GM12864 (cell line): ENCODE results near the gene MATK.
"Not testable (repeated sequence)": the region's sequence is repeated elsewhere in the genome, so short reads cannot be mapped to it uniquely, and the experiment has no call there.

Source experiments
- DNase-seq: peaks from one replicate; pipeline ENCODE4 v3.0.0-alpha.2; 2011; ENCODE audit warnings: low read depth
- H3K4me3 ChIP-seq: 2 replicates; pipeline ENCODE4 v1.5.1; 2011; ENCODE audit warnings: mild to moderate bottlenecking, low read depth, low read length, control low read depth
- TF ChIP-seq, protein P1 (sequence below): IDR thresholded peaks from 2 replicates; pipeline ENCODE4 v1.5.1; 2011; ENCODE audit warnings: low read depth, mild to moderate bottlenecking, moderate library complexity, low read length, control low read depth, inconsistent platforms; ENCODE audit errors: missing control alignments

MATK gene

DNA sequence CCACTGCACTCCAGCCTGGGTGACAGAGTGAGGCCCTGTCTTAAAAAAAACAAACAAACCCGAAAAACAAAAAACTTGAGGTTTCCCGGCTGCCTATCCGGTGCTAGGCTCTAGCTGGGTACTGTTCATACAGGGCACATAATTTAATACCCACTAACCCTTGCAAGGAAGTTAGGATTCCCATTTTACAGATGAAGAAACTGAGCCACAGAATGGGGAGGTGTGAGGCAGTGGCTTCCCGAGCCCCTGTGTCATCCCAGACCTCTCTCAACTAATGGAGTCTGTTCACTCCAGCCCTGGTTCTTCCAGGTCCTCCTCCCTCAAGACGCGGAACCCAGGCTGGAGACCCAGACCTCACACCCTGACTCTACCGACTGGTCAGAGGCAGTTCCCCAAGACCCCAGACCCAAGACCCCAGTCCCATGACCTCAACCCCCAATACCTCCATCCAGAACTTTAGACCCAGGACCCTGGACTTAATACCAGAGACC, 25.3 kb downstream of the MATK start:
- TF ChIP-seq, protein P1, sequence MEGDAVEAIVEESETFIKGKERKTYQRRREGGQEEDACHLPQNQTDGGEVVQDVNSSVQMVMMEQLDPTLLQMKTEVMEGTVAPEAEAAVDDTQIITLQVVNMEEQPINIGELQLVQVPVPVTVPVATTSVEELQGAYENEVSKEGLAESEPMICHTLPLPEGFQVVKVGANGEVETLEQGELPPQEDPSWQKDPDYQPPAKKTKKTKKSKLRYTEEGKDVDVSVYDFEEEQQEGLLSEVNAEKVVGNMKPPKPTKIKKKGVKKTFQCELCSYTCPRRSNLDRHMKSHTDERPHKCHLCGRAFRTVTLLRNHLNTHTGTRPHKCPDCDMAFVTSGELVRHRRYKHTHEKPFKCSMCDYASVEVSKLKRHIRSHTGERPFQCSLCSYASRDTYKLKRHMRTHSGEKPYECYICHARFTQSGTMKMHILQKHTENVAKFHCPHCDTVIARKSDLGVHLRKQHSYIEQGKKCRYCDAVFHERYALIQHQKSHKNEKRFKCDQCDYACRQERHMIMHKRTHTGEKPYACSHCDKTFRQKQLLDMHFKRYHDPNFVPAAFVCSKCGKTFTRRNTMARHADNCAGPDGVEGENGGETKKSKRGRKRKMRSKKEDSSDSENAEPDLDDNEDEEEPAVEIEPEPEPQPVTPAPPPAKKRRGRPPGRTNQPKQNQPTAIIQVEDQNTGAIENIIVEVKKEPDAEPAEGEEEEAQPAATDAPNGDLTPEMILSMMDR, result no peak
- H3K4me3 ChIP-seq, result peak overlapping the region; percentile 84
- no peak for DNase-seq

DNA sequence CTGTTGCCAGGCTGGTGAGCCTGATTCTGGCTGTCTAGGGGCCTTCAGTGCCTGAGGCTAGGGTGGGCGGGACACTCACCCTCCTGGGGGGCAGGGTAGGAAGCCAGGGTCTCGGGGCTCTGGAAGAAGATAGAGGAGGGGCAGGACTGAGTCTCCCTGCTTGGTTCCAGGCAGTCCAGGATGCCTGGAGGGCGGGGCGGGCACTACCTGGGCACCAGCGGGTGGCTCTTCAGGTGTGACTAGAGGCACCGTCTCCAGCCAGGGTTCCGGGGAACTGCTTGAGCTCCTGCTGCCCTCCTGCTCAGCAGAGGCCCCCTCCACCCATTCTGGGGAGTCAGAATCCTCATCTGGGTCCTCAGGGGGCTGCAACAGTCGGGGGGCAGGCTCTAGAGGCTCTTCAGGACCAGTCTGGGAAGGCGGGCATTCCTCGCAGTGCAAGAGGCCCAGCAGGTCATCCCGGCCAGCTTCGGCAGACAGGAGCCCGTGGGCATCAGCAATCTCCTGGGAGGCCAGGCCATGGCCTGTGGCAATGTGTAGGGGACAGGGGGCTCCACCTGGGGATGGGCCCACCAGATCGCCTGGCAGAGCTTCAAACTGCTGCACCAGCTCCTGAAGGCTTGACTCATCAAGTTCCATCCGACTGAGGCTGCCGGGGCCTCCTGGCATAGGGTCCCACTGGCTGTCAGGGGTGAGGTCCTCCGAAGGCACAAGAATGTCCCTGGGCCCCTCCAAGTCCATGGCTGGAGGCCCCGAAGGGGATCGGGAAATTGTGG, 26.5 kb downstream of the MATK start:
- TF ChIP-seq, protein P1, result no peak
- no peak overlapping the region for H3K4me3 ChIP-seq
- no peak for DNase-seq

DNA sequence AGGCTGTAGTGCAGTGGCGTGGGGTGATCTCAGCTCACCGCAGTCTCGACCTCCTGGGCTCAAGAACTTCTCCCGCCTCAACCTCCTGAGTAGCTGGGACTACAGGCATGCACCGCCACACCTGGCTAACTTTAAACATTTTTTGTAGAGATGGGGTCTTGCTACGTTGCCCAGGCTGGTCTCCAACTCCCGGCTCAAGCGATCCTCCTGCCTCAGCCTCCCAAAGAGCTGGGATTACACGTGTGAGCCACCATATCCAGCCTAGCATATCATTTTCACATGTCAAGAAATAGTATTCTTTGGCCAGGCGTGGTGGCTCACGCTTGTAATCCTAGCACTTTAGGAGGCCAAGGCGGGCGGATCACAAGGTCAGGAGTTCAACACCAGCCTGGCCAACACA, 27.9 kb downstream of the MATK start:
- not testable (repeated sequence) for H3K4me3 ChIP-seq

DNA sequence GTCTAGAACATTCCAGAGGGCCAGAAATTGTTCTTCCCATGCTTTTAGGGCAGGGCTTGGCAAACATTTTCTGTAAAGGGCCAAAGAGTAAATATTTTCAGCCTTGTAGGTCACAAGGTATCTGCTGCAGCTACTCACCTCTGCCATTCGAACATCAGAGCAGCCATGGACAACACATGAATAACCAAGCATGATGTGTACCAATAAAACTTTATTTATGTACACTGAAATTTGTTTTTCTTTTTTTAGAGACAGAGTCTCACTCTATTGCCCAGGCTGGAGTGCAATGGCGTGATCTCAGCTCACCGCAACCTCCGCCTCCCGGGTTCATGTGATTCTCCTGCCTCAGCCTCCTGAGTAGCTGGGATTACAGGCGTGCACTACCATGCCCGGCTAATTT, 28.5 kb downstream of the MATK start:
- not testable (repeated sequence) for H3K4me3 ChIP-seq, DNase-seq

More for the DNA sequence above, 27.9 kb downstream of the MATK start:
- not testable (repeated sequence) for DNase-seq

DNA sequence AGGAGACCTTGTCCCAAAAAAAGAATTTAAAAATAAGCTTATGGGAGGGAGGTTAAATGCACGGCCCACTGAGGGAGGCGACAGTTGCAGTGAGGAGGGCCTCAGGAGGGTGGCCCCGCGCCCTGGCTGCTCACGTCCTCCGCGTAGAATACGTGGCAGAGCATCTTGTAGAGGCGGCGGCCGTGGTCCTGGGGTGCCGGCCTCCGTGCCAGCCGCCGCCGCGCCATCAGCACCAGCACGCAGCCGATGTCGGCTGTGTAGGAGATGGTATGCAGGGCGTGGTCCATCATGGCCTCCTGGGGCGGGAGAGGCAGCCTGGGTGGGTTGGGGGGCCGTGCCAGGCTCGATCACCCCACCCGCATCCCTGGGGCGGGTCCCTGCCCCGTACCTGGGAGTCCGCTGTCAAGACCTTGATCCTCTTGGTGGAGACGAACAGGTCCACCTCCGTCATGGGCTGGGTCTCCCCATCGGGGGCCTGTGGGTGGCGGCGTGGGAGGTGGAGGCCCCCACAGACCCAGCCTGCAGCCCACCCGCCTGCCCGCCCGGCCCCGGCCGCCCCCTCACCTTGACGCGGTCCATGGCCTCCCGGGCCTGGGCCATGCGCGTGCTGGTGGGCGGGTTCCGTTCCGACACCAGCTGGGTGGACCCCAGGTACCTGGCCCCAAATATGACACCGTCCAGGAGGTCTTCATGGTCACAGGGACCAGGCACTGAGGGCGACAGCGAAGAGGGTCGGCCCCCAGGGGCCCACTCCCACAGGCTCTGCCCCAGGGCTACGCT, 32.4 kb downstream of the MATK start:
- H3K4me3 ChIP-seq, result no peak overlapping the region

DNA sequence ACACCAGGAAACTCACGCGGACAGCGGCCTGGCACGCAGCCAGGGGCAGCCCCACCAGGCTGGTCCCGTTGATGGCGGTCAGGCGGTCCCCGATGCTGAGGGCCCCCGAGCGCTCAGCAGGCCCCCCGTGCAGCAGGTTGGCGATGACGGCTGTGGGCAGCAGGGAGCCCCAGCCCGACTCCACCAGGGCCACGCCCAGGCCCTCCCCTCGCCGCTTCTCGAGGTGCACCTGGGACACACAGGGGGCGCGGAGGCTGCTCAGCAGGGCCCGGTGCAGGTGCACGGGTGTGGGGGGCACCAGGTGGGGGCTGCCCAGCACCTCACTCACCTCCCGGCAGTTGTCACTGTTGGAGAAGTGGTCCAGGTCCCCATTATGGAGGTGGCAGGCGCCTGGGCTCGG, 33.7 kb downstream of the MATK start:
- TF ChIP-seq, protein P1, result no peak
- H3K4me3 ChIP-seq, result no peak overlapping the region
- no peak for DNase-seq

More for the DNA sequence above, 32.4 kb downstream of the MATK start:
- no peak for DNase-seq
- TF ChIP-seq, protein P1, result no peak

DNA sequence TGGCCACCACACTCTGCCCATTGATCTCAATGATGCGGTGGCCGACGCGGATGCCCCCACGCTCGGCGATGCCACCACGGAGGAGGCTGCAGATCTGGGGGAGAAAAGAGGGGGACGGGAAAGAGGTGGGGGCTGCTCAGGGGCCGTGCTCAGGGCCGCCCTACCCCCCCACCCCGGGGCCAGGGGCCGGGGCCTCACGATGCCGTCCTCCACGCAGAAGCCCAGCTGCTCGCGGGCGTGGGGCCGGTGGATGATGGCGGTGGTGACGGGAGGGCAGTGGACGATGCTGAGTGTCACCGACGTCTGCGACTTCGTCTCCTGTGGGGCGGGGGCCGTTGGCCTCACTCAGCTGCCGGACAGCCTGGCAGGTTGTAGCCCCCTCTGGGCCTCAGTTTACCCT, 34.9 kb downstream of the MATK start:
- no peak for DNase-seq
- no peak overlapping the region for H3K4me3 ChIP-seq
- TF ChIP-seq, protein P1, result no peak

DNA sequence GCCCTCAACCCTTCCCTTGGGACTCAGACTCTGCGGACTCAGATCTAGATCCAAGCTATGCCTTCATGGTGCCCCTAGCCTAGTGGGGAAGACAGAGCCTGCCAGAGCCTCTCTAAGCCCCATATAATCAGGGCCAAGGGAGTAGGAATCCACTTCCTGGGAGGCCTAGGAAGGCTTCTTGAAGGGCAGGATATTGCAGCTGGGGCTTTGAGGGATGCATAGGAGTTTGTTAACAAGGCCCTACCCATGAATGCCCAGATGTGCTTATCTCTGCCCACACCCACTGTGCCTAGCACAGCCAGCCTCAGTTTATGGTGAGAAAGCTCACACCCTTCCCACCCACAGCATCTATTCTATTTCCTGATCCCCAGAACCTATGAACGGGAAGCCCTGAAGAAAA, 36.0 kb downstream of the MATK start:
- H3K4me3 ChIP-seq, result no peak overlapping the region
- no peak for DNase-seq
- TF ChIP-seq, protein P1, result no peak
